Activated T-helper 1 cell treated with anti-CD3 and anti-CD28 coated beads, Interleukin-2, amount 50 U/mL, for 16 hours (primary cell): ENCODE data around the gene LRPAP1.
"Not testable (repeated sequence)": the region's sequence is repeated elsewhere in the genome, so short reads cannot be mapped to it uniquely, and the experiment has no call there.

ENCODE experiments used
- DNase-seq, 2 donors: peaks; one replicate each; pipeline ENCODE4 v3.0.0-alpha.2; 2020; ENCODE audit warnings: low read depth in 1 of 2, low spot score in 1 of 2

The LRPAP1 gene

DNA sequence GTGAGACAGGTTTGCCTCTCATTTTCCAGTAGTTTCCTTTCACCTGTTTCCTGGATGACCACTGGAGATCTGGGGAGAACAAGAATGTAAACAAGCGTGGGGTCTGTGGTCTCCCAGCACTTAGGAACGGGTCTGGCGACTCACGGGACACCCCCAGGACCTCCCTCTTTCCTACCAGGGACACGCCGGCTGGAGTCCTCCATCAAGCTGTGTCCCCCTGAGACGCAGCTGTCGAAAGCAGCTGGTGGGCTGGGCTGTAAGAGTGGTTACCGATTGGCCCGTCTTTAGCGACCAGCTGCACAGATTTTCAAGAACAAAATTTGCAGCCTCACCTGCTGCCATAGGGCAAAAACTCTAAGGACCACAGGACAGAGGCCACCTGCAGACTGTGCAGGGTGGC lies 11.9 kb downstream of the LRPAP1 start:
- no peak for DNase-seq

DNA sequence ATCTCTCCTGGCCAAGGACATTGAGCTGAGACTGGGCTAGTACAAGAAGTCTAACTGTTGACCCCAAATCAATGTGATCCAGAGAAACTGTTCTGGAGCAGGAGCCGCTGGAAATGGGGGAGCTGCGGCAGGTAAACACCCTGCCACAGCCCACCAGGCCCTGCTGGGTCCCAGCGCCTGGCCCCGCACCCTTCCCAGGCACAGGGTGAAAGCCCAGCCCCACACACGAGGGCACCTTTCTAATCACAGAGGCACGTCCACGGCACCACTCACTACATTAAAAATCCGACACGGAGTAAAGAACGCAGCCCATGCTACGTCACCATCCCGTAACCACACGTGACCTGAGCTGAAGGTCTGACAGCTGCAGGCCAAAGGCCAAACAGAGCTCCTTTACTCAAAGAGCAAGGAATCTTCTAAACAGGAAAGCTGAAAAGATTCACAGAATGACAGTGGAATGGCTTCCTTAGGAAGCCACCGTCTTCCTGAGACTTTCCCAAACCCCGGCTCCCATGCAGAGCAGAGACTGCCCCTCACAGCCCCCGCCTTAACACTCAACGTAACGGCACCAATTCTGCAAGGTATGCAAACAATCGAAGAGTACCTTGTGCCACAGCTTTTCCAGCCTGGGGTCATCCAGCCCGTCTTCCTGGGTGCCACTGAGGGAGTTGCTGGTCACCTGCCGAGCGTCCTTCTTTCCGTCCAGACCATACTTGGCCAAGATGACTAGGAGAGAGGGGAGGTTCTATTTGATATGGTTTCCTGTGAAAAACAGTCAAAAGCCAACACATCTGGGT lies 12.6 kb downstream of the LRPAP1 start:
- no peak for DNase-seq

DNA sequence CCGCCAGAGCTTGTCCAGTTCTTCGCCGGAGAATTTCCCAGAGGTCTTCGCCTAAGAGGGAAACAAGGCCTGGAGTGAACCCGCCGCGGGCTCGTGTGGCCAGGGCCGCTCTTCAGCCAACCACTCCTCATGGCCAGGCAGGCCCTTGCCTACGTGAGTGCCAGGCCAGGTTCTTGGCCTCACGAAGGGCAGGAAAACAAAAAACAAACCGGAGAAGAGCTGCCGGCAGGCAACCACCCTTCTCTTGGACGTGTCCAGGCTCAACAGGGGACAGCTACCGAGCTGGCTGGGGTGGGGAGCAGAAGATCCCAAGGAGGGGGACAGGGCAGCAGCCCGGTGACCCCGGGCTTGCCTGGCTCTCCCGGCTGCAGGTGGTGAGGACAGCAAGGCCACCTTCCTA lies 13.3 kb downstream of the LRPAP1 start:
- DNase-seq = no peak

DNA sequence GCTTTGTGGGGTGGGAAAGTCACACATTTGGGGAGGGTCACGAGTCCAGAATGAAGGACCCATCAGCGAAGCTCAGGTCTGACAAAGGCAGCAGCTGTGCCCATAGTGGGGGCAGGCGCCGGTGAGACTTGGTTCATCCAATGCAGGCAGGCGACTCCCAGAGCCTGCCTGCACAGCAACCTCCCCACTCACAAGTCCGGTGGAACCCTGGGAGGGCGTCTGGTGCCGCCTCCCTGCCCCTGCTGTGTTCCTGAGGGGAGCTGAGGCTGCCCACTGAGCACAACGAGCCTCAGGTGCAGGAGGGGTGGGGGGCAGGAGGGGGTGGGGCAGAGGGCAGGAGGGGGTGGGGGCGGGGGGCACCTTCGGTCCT lies 13.7 kb downstream of the LRPAP1 start:
- no peak for DNase-seq

DNA sequence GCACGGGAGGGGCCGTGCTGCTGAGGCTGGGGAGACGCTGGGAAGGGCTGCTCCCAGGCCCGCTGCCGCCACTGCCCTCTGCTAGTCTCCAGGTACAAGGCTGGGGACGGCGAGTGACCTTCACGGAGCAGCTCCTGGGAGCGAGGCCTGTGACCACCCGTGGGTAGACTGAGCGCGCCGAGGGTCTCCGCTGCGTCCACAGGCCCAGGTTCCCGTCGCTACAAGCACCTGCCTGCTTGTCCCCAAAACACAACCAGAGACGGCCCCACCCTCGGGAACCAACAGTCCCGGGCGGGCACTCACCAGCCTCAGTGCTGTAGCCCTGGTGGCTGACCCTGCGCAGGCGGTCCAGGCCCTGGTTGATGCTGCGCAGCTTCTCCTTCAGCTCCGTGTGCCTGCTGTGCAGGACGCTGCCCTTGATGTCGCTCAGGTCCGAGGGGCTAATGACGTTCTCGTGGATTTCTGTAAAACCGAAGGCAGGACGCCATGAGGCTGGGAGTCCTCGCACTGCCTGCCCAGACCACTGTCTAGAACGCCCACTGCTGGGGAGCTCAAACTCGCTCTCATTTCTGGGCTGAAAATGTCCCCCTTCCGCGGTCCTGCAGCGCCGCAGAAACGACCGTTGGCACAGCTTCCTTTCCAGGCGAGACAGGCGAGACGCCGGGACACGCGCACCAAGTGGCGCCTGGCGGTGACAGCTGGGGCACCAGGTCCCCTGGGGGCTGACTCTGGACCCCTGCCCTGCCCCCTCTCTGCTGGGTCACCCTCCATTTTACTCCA lies 14.3 kb downstream of the LRPAP1 start:
- DNase-seq = no peak

DNA sequence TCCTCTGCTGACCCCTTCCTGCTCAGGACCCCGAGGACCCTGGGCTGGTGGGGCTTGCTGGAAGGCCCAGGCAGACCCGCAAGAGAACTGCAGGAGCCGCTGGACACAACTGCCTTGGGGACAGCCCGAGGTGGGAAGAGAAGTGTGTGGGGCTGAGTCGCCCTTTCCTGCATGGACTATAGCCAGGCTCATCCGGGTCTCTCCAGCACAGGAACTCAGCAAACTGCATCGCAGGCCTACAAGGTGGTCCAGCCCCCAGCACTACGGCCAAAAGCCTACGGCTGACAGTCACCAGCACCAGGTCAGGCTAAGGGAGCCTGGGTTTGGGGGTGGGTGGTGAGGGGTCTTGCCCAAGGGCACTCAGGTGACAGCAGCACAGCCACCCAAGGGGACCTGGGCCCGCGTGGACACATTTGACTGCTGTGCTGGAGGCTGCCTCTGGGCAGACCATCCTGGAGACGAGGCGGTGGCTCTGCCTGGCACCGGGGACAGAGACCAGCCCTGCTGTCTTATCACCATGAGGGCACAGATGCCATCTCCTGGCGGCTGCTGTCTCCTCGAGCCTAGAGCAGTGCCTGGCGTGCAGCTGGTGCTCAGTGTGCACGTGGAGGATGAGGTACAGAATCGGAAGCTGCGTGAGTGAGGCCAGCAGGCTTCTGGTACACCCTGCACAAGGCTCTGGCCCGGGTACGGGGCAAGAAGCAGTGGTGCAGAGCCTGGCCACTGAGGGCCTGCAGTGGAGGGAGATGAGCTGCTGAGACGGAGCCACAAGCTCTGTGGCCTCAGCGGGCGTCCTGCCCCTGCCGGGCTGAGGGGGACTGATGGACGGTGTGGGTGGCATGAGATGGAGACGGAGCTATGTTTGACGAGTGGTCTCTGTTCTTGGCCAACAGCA lies 15.1 kb downstream of the LRPAP1 start:
- DNase-seq = no peak

DNA sequence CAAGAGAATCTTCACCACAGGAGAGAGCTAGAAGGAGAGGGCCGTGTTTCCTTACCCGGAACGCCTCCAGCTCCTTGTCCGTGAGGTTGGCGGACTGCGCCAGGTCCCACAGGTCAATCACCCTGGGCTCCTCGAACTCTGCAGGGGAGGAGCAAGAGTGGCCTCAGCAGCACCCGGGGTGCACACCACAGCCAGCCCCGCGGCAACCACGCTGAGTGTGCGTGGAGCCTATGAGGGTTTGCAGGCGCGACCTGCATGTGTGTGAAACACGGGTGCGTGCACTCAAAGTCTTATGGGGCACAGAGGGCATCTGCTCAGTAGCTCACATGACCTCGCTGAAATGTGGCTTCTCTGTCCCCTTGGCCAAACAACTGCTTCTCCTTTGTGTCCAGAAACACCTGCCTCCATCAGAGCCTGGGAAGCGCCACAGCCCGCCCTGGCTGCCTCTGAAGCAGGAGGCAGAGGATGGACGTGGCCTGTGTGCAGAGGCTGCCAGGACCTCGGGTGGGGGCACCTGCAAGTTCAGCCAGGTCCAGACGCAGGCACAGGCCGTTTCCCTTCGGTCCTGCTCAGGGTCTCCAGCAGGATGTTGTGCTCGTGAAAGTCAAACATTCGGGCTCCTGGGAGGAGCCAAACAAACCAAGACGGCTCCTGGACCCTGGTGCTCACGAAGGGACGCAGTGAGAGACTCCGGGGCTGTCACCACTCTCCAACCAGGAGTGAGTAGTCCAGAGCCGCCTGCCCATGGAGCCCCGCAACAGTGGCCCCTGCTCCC lies 16.0 kb downstream of the LRPAP1 start:
- DNase-seq = no peak

DNA sequence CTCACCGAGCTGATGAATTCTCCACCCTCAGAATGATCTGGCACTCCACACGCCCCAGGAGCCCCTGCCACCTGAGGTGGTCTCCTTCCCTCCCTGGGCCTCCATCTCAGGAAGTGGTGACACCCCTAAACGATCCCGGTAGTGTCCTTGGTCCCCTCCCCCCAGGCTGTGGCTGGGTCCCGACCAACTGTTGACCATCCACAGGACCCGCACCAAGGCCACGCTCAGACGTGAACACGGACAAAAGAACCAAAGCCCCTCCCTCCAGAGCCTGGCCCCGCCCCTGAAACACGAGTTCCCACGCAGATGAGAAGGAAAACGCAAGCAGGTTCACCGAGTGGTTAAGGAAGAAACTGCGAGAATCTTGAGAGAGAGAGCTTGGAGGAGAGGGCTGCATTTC lies 16.6 kb downstream of the LRPAP1 start:
- DNase-seq = no peak

DNA sequence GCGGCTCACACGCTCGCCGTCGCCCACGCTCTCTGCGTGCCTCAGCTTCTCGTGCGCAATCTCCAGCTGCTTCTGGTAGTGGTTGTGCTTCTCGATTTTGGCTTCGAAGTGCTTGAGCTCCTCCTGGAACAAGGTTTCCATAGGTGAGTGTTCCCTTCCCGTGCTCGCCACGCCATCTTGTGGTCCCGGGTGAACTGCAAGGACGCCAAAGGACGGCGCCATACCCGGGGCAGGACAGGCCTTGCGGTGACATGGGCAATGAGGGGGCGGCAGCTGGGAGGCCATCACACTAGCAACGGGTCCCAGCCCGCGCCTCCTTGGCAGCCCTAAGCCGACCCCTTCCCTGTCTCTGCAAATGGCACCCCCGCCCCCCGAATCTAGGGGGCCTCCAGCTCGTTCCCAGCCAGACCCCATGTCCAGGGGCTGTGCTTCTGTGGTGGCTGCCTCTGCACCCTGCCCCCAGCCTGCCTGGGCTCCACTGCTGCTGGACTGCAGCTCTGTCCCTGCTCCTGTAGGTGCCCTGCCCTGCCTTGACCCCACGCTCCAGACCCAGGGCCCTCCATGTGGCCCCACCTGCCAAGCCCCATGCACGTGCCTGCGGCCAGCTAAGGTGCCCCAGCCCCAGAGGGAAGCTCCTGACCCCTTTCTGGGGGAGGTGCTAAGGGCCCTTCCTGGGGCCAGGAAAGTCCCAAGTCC lies 17.3 kb downstream of the LRPAP1 start:
- DNase-seq = no peak

DNA sequence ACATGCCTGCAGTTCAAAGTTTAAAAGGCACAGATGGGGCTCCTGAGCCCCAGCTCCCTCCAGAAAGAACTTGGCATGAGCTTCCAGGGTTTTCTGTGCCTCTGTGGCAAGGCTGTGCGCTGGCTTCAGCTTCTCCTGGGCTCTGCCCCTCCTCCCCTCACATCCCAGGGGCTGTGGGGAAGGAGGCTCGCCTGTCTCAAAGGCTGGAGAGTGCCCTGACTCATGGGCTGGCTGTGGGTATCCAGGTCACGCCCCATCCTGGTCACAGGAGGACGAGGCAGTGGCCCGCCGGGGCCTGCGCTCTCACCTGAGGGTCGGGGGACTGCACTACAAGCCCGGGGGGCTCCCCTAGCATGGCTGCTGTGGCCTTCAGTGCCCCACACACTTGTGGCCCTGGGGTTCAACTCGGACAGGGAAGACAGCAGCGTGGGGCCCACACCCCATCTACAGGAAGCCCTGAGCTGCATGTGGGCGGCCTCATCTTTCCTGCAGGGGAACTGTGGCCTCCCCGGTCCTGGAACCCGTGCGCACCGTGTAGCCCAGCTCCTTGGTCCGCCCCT lies 17.9 kb downstream of the LRPAP1 start:
- DNase-seq = no peak

DNA sequence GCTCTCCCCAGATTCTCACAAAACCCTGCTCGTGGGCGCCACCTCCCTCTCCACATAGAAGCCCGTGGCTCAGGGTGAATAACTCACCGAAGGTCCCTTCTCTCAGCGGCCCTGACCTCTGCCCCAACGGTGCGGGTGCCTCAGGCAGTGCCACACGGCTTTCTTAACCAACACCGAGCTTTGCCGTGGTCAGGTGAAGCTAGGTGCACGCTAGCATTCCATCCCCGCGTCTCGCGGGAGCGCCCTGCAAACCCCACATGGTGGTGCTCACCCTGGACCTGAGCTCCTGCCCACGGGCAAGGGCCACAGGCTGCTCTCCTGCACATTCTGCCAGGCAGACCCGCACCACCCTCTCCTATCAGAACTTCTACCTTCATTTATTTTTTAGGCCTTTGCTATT lies 18.4 kb downstream of the LRPAP1 start:
- DNase-seq = no peak

DNA sequence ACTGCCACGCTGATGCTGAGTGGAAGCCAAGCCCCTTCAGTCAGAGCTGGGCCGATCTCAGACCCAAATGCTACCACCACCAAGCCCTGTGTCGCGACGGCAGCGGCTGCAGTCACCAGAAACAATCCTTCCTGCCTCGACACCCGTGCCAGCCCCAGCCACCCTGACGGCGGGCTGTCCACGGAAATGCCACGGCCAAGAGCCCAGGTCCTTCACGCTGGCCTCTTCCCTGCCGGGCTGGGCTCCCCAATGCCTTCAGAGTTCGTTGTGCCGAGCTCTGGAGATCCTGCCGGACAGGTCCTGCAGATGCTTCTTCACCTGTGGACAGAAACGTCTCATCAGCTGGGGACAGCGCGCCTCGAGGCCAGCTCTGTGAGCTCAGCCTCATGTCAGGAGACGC lies 19.5 kb downstream of the LRPAP1 start:
- no peak for DNase-seq

DNA sequence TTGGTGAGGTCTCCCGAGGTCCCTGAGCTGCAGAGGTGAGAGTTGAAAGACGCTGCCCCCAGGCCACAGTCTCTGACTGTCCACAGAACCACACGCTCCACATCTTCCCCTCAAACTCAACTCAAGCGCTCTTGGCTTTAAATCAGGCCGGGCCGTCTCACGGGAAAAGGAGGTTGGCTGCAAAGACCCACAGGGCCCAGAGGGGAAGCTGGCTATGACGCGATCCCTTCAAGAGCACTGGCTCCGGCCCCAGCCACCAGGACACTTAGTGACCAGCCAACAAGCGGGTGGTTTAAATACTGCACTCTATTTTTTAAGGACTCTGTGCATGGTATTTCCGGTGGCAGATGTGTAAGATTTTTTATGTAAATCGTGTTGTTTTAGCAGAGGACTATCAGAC lies 19.9 kb downstream of the LRPAP1 start:
- DNase-seq = no peak

DNA sequence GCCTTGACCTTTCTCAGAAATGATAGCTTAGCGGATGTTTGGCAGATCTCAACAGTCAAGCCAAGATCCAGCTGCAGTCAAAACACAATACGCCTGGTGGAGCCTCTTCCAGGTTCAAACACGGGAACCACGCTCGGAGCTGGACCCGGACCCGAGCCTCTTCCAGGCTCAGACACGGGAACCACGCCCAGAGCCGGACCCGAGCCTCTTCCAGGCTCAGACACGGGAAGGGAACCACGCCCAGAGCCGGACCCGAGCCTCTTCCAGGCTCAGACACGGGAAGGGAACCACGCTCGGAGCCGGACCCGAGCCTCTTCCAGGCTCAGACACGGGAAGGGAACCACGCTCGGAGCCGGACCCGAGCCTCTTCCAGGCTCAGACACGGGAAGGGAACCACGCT lies 20.6 kb downstream of the LRPAP1 start:
- not testable (repeated sequence) for DNase-seq

DNA sequence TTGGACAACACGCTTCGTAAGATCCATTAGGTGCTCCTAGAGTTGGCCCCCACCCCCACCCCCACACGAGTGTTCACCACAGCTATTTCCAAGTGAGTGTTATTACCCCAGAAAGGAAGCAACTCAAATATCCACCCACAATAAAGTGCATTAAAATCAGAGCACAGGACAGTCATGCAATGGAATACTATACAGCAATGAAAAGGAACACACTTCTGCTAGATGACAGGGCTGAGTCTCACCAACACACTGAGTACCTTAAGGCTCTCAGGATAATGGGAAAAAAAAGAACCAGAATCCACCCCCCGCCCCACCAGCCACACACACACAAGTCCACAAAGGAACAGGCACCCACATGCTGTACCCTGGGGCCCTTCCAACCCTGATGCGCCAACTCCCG lies 21.0 kb downstream of the LRPAP1 start:
- DNase-seq = no peak

DNA sequence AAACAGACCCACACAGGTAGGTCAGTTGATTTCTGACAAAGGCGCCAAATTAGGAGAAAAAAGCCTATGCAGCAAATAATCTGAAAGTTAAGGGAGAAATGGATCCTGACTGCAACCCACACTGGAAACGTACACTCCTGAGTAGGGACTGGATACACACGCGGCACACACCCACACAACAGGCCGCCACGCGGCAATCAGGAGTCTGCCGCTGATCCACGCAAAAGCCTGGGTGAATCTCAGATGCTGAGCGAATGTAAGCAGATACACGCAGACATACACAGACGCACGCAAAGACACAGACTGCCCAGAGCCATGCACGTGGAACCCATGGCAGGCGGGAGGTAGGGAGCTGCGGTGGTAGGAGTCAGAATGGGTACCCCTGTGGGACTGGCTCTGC lies 21.7 kb downstream of the LRPAP1 start:
- DNase-seq = no peak

DNA sequence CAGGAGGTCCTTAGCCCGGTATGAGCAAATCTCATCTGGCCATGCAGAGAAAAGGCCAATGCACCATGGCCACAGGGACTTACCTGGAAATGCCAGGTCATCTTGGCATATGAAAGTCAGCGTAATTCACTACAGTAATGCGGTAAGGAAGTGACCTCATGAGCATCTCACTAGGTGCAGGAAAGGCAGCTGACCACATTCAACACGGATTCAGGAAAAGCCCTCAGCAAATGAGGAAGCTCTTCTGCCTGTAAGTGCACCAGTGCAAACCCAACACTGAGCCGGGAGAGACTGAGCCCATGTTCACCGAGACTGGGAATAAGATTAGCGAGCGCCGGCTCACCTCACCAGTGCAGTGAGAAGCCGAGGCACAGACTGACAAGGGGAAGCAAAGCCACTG lies 23.7 kb downstream of the LRPAP1 start:
- DNase-seq = no peak

DNA sequence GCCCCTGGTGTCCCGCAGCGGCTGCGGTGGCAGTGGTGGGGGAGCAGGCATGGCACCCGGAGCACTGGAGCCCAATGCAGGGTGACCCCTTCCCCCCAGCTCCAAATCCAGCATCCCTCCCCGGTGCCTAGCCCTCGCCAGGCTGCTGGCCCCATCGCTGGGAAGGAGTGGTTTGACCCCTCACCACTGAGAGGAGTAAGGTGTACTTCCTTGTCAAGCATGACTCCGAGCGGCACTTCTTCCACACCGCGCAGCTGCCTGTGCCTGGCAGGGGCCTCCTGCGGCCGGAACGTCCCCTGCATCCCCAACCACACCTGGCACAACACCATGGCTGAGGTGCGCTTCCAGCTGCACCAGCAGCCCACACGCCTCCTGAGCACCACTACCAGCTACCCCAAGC lies 27.0 kb downstream of the LRPAP1 start:
- no peak for DNase-seq

DNA sequence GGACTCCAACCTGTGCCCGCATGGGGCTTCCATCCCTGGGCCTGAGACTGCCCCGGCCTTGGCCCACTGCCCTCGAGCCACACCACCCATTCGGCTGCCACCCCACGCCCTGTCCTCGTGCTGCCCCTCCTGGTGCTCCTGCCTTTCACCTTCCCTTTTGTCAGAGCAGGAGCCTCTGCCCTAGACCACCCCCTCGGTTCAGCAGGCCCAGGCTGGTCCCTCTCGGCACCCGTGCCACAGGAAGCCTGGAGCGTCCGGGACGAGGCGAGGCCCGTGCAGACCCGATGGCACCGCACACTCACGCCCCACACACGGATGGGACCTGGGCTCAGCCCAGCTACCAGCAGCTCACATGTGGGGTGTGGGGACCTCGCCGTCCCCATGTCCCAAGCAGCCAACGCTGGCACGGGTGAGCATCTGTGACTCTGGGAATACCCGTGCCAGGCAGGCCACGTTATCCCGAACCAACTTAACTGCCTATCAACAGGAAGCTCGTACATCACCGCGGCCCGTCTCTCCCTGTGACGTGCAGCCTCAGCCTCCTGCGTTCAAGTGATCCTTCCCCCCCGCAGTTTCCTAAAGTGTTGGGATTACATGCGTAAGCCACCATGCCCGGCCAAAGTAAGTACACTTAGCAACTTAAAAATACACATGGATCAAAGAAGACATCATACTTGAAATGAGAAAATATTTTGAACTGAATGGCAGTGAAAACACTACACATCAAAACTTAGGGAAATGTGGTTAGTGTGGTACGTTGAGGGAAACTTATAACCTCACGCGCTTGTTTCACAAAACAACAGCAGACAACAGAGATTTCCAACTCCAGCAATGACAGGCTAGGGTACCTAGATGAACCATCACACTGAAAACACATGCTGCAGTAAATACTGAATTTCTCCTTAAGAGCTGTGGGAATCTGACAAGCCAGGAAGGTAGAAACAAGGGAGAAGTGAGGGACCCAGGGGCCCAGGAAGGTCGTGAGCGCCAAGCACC lies 29.0 kb downstream of the LRPAP1 start:
- no peak for DNase-seq
